Spinal cord (tissue), 10 donors: ENCODE data around the gene SRRM3. TPM values are rescaled to one million over a fixed set of nuclear protein-coding genes. Genes with fewer than 3 reads are reported as not detected.
A peak's percentile ranks its signal among the peaks of the same experiment; 100 is the strongest.

ENCODE experiments used
- DNase-seq, 6 donors: peaks; one replicate each; pipeline versions ENCODE4 v3.0.0 to v3.0.0-alpha.2; 2013 to 2015; ENCODE audit warnings: low spot score in 6 of 6, low read depth in 4 of 6
- H3K27ac ChIP-seq: one replicate; pipeline ENCODE4 v1.5.1; 2013; ENCODE audit warnings: low read depth, low read length, control low read depth
- H3K27me3 ChIP-seq: one replicate; pipeline ENCODE4 v1.6.1; 2013; ENCODE audit warnings: low read length; ENCODE audit not compliant: control insufficient read depth, insufficient read depth
- H3K36me3 ChIP-seq: one replicate; pipeline ENCODE4 v1.6.1; 2013; ENCODE audit warnings: low read length; ENCODE audit not compliant: control insufficient read depth, insufficient read depth
- H3K4me1 ChIP-seq: one replicate; pipeline ENCODE4 v1.6.1; 2013; ENCODE audit warnings: low read length; ENCODE audit not compliant: control insufficient read depth, insufficient read depth
- H3K4me3 ChIP-seq: one replicate; pipeline ENCODE4 v1.5.1; 2013; ENCODE audit warnings: low read depth, low read length, control low read depth
- H3K9me3 ChIP-seq: one replicate; pipeline ENCODE4 v1.6.1; 2013; ENCODE audit warnings: low read length; ENCODE audit not compliant: control insufficient read depth, insufficient read depth
- WGBS: methylation state at CpG from one replicate; pipeline ENCODE4 v1.1.5; 2013; ENCODE audit warnings: missing lambda C conversion rate; ENCODE audit not compliant: insufficient coverage; 5-methylcytosine and 5-hydroxymethylcytosine counted together
- polyA plus RNA-seq, 2 donors: library from polyadenylated mRNA; unstranded; fragments of 120-200 nt; gene quantifications; one replicate each; pipeline ENCODE4 v1.2.1, GENCODE V29; 2013; ENCODE audit not compliant: insufficient read length in 2 of 2
- total RNA-seq, 2 donors: library from RNA; depleted of rRNA in 1 of 2; stranded (reverse); fragments of 120-200 nt in 1 of 2; fragments of >200 nt in 1 of 2; gene quantifications; one replicate each; pipeline versions ENCODE4 v1.2.3 to v1.2.4, GENCODE V29; 2013 to 2014
- donor health status: healthy.

SRRM3 gene
- total and polyA plus RNA-seq, 4 donors = 7.2 to 80.0 (median 27.4) TPM

GRCh38 chr7:76316984-76317781, 115.5 kb downstream of the SRRM3 start:
- DNase-seq = peak in 1 of 6 donors; percentile 58
- Histone ChIP-seq H3K27ac (peak overlapping the region; percentile 95), H3K9me3 (no peaks in the 10 kb centered on the region), H3K4me1 (peaks cover 29% of the 10 kb centered on the region), H3K27me3 (no peaks in the 10 kb centered on the region), H3K4me3 (peak overlapping the region; percentile 89), H3K36me3 (peaks cover 9% of the 10 kb centered on the region)
- WGBS = 43% methylated on average over 11 of the region's 14 CpGs

- H3K36me3 ChIP-seq = peaks cover 13% of the 10 kb centered on the region
- H3K27ac ChIP-seq = peak overlapping the region; percentile 95
- H3K27me3 ChIP-seq = no peaks in the 10 kb centered on the region
- WGBS = under 1% methylated on average over 48 of the region's 50 CpGs
- H3K9me3 ChIP-seq = no peaks in the 10 kb centered on the region
- H3K4me3 ChIP-seq = peak overlapping the region; percentile 89
- H3K4me1 ChIP-seq = peaks cover 29% of the 10 kb centered on the region
- DNase-seq = peak; percentile 90 to 99 (median 95)
These were observed 116.2 kb downstream of the SRRM3 start for GRCh38 chr7:76317782-76318487.

DNA sequence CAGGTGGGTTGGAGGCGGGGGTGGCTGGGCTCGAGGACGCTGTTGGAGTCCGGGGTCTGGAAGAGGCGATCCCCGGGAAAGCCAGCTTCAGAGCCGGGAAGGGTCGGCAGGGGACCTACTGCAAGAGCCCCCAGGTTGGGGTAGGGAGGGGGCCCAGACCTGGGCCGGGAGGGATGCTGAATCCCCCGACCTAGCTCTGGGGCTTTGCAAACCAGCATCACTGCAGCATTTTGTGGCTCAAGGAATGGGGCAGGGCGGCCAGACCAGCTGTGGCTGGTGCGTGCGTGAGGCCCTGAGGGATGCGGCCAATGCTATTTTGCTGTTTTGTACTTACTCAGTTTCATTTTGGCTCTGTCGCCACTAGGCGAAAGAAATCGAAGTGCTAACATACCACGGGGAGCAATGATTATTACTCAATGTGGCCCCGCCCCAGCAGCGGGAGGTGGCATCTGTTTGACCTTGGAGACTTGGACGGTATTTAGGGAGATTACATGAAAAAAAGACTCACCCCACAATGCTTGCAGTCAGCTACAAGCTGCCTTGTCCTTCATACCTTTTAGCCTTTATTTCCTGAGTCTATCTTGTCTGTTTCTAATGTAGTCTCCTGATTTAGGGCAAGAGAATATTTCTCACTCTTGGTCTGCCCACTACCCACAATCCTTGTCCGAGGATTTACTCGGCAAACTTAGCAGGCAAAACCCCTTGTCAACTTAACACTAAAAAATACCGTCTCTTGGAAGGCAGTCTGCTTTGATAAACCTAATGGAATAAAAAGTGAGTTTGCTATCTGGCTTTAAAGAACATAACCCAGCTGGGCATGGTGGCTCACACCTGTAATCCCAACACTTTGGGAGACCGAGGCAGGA, 117.0 kb downstream of the SRRM3 start:
- DNase-seq = peak in 5 of 6 donors; percentile 27 to 86 (median 48)
- WGBS = 5% methylated on average over 19 of the region's 25 CpGs
- no peaks in the 10 kb centered on the region for H3K27me3 ChIP-seq
- H3K27ac ChIP-seq = peak overlapping the region; percentile 95
- H3K4me1 ChIP-seq = peaks cover 28% of the 10 kb centered on the region
- H3K4me3 ChIP-seq = peak overlapping the region; percentile 89
- H3K9me3 ChIP-seq = no peaks in the 10 kb centered on the region
- peaks cover 15% of the 10 kb centered on the region for H3K36me3 ChIP-seq

DNA sequence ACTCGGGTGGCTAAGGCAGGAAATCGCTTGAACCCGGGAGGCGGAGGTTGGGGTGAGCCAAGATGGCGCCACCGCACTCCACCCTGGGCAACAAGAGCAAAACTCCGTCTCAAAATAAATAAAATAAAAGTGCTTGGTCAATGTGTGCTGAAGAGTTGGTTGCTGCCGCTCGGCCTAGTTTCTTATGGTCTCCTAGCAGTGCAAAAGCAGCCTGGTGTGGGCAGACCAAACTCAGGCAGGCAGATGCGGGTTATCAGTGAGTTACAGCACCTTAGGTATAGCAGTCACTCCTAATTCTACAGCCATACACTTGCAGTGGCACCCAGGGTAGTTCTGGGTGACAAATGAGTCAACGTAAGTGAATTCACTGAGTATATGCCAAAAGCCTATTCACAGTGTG, 123.4 kb downstream of the SRRM3 start:
- no peak for DNase-seq
- Histone ChIP-seq H3K27ac (no peak overlapping the region), H3K36me3 (peaks cover 50% of the 10 kb centered on the region), H3K4me1 (no peaks in the 10 kb centered on the region), H3K27me3 (no peaks in the 10 kb centered on the region), H3K4me3 (no peak overlapping the region), H3K9me3 (no peaks in the 10 kb centered on the region)
- WGBS = 96% methylated on average over 4 of the region's 11 CpGs

DNA sequence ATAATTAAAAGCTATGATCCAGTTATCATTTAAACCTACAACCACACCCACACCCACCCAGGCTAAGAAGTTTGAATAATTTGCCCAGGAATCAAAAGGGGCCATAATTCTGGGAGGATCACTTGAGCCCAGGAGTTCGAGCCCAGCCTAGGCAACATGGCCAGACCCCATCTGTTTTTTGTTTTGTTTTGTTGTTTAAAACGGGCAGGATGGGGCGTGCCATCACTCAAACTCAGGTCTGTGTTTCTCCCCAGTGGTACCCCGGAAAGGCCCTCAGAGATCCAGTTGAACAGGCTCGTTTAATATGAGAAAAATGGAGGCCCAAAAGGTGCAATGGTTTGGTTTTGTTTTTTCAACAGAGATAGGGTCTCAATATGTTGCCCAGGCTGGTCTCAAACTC, 124.1 kb downstream of the SRRM3 start:
- no peaks in the 10 kb centered on the region for H3K9me3 ChIP-seq
- peaks cover 47% of the 10 kb centered on the region for H3K36me3 ChIP-seq
- H3K4me3 ChIP-seq = no peak overlapping the region
- H3K27me3 ChIP-seq = no peaks in the 10 kb centered on the region
- no peaks in the 10 kb centered on the region for H3K4me1 ChIP-seq
- H3K27ac ChIP-seq = no peak overlapping the region
- WGBS = 92% methylated on average over 4 of the region's 5 CpGs
- DNase-seq = no peak

DNA sequence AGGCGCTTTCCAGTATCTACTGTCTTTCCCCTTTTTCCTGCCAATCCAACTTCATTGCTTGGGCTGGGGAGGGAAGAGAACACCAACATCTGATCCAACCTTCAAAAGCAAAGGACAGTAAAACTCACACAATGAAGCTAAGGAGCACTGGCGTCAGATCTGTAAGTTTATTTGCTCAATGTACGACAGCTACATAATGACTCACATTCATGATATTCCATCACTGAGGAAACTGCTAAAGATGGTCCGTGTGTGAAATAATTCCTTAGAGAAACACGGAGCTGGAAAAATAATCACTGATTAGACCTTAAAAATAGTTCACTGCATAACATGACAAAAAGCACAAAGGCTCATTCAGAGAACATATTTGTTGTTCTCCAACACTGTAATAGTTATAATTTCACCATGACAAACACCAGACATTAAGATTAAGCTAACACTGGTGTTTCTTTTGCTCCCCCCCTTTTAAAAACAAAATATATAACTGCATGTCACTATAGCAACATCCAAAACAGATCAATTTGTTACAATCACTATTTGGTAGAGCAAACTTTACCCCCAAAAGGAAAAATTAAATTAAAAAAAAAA, 125.0 kb downstream of the SRRM3 start:
- 62% methylated on average over 2 of the region's 5 CpGs for WGBS
- no peak for DNase-seq
- Histone ChIP-seq H3K27ac (no peak overlapping the region), H3K27me3 (no peaks in the 10 kb centered on the region), H3K4me3 (no peak overlapping the region), H3K36me3 (peaks cover 48% of the 10 kb centered on the region), H3K4me1 (no peaks in the 10 kb centered on the region), H3K9me3 (no peaks in the 10 kb centered on the region)

GRCh38 chr7:76327610-76328009, 125.9 kb downstream of the SRRM3 start:
- WGBS = no CpG with 5 or more reads among the region's 7 CpGs
- Histone ChIP-seq H3K4me3 (no peak overlapping the region), H3K9me3 (no peaks in the 10 kb centered on the region), H3K36me3 (peaks cover 45% of the 10 kb centered on the region), H3K27ac (no peak overlapping the region), H3K27me3 (no peaks in the 10 kb centered on the region), H3K4me1 (no peaks in the 10 kb centered on the region)
- no peak for DNase-seq

DNA sequence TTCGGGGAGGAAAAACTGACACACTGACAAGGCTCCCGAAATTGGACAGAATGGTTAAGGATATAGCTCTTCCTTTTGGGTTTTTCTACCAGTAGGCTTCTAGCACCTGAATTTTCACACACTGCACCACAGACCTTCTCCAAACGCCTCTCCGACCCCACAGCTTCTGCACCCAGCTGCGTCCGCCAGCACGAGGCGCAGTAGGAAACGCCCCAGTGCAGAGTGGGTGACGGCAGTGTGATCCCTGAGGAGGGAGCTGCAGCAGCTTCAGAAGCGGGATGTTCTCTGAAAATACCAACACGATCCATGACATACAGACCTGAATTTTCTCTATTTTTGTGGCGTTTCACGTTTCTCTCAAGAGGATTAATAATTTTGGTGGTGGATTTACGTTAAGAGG, 126.7 kb downstream of the SRRM3 start:
- H3K36me3 ChIP-seq = peaks cover 45% of the 10 kb centered on the region
- 84% methylated on average over 6 of the region's 15 CpGs for WGBS
- H3K4me1 ChIP-seq = no peaks in the 10 kb centered on the region
- H3K9me3 ChIP-seq = no peaks in the 10 kb centered on the region
- H3K4me3 ChIP-seq = no peak overlapping the region
- no peak overlapping the region for H3K27ac ChIP-seq
- DNase-seq = no peak
- no peaks in the 10 kb centered on the region for H3K27me3 ChIP-seq

GRCh38 chr7:76329479-76329878, 127.8 kb downstream of the SRRM3 start:
- 92% methylated on average over 29 of the region's 29 CpGs for WGBS
- Histone ChIP-seq H3K4me1 (peaks cover 4% of the 10 kb centered on the region), H3K27ac (no peak overlapping the region), H3K9me3 (no peaks in the 10 kb centered on the region), H3K27me3 (no peaks in the 10 kb centered on the region), H3K4me3 (no peak overlapping the region), H3K36me3 (peaks cover 40% of the 10 kb centered on the region)
- DNase-seq = no peak
